Adrenal gland (tissue), 12 donors: Measurements from ENCODE around the gene BRAT1. TPM values are rescaled to one million over a fixed set of nuclear protein-coding genes. Genes with fewer than 3 reads are reported as not detected.

Experiments
- DNase-seq, 7 donors: peaks; one replicate each; pipeline ENCODE4 v3.0.0-alpha.2; 2019 to 2020
- H3K27ac ChIP-seq, 5 donors: fragments of 200-600 bp; sonication (generic) in 4 of 5; 1 replicate in 3 of 5; 2 replicates in 2 of 5; pipeline versions ENCODE4 v1.5.1 to v1.8.0; 2016 to 2020; ENCODE audit warnings: mild to moderate bottlenecking in 1 of 5
- H3K27me3 ChIP-seq: fragments of 200-600 bp; 2 replicates; pipeline ENCODE4 v1.8.0; 2021
- H3K36me3 ChIP-seq, 2 donors: fragments of 200-600 bp; replicated peaks in 1 of 2; 1 replicate in 1 of 2; 2 replicates in 1 of 2; pipeline versions ENCODE4 v1.5.1 to v1.8.0; 2018 to 2022
- H3K4me1 ChIP-seq, 2 donors: fragments of 200-600 bp; replicated peaks in 1 of 2; 1 replicate in 1 of 2; 2 replicates in 1 of 2; pipeline versions ENCODE4 v1.5.1 to v1.8.0; 2018 to 2021
- H3K4me3 ChIP-seq, 4 donors: fragments of 200-600 bp; sonication (generic) in 3 of 4; one replicate each; pipeline ENCODE4 v1.5.1; 2016 to 2018
- H3K9me3 ChIP-seq, 3 donors: fragments of 200-600 bp; sonication (generic) in 1 of 3; replicated peaks in 1 of 3; 1 replicate in 2 of 3; 2 replicates in 1 of 3; pipeline versions ENCODE4 v1.5.1 to v1.8.0; 2016 to 2021
- POLR2A ChIP-seq, 2 donors: fragments of 450-650 bp; IDR thresholded peaks; one replicate each; pipeline ENCODE4 v1.6.1; 2017; ENCODE audit warnings: antibody characterized with exemption in 2 of 2, mild to moderate bottlenecking in 2 of 2, moderate library complexity in 1 of 2
- WGBS, 4 donors: extraction: QIAGEN DNeasy Blood & Tissue Kit in 2 of 4; methylation state at CpG; one replicate each; pipeline versions ENCODE4 v1.1.5 to v1.1.7; 2013 to 2017; 5-methylcytosine and 5-hydroxymethylcytosine counted together
- intact Hi-C, 2 donors: fragments of 100-400 bp; cut with DNase I; formaldehyde crosslinking; loops; one replicate each; pipeline versions ENCODE4 v1.14.1 to v1.15.0; 2022 to 2023
- polyA plus RNA-seq, 3 donors: library from polyadenylated mRNA; stranded (reverse); fragments of 200-250 nt in 2 of 3; fragments of 350-450 nt in 1 of 3; fragmentation: Illumina TruSeq in 1 of 3; extraction: RNeasy Lipid Tissue Mini Kit (QIAGEN cat#74804) in 1 of 3; gene quantifications; one replicate each; pipeline ENCODE4 v1.2.3, GENCODE V29; 2013 to 2014
- total RNA-seq, 9 donors: library from RNA; depleted of rRNA in 4 of 9; stranded (reverse); fragments of >200 nt in 4 of 9; fragments of 120-200 nt in 1 of 9; fragmentation: NEBNext Ultra II Directional in 1 of 9; extraction: Animal tissue kit (Norgen Biotek cat#: 25700) in 1 of 9; gene quantifications; one replicate each; pipeline versions ENCODE4 v1.1.0 to v1.2.4, GENCODE V29; 2013 to 2023
- TF ChIP-seq, protein P1 (sequence below), 6 experiments: fragments of 450-650 bp in 4 of 6; fragments of 200-600 bp in 2 of 6; sonication (generic) in 1 of 6; IDR thresholded peaks; 1 replicate in 5 of 6; 2 replicates in 1 of 6; pipeline versions ENCODE4 v1.5.1 to v1.8.0; 2016 to 2021; ENCODE audit warnings: antibody characterized with exemption in 6 of 6, mild to moderate bottlenecking in 2 of 6, moderate library complexity in 1 of 6
- donor health status: healthy with polysubstance abuse.
- donor health status: Bipolar disorder and iron deficiency.
- donor health status: DM: yes; HTN: yes; CAD: no.
- donor health status: DM: no; HTN: no; CAD: no.
- donor health status: DM: no; HTN: no; CAD: no.
- donor health status: DM: yes; HTN: yes; CAD: no.

The BRAT1 gene
- total and polyA plus RNA-seq, 12 donors: 3.7 to 120 (median 72.4) TPM

DNA sequence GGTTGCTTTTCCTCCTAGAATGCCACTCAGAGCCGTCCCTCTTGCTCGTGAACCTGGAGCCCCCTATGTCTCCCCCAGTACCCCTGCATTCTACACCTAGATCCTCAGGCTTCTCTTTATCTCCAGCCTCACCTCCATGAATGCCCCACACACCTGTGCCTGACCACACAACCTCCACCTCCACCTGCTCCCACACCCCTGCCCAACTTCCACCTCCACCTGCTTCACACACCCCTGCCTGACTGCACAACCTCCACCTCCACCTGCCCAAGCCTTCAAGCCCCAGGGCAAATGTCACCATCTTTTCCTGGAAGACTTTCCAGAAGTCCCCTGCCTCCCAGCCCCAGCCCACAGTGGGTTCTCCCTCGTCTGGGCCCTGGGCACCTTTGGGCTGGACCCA is 42.6 kb downstream of the BRAT1 start:
- 74 to 89% (median 84%) methylated on average over 3 of the region's 3 CpGs for WGBS, 4 donors
- DNase-seq: no peak
- Histone ChIP-seq H3K9me3 (no peaks in the 10 kb centered on the region), H3K36me3 (no peaks in the 10 kb centered on the region), H3K4me1 (peaks cover 0 to 25% of the 10 kb centered on the region in 2 donors), H3K4me3 (no peak overlapping the region), H3K27ac (no peak overlapping the region), H3K27me3 (no peaks in the 10 kb centered on the region)
- TF ChIP-seq, protein P1, sequence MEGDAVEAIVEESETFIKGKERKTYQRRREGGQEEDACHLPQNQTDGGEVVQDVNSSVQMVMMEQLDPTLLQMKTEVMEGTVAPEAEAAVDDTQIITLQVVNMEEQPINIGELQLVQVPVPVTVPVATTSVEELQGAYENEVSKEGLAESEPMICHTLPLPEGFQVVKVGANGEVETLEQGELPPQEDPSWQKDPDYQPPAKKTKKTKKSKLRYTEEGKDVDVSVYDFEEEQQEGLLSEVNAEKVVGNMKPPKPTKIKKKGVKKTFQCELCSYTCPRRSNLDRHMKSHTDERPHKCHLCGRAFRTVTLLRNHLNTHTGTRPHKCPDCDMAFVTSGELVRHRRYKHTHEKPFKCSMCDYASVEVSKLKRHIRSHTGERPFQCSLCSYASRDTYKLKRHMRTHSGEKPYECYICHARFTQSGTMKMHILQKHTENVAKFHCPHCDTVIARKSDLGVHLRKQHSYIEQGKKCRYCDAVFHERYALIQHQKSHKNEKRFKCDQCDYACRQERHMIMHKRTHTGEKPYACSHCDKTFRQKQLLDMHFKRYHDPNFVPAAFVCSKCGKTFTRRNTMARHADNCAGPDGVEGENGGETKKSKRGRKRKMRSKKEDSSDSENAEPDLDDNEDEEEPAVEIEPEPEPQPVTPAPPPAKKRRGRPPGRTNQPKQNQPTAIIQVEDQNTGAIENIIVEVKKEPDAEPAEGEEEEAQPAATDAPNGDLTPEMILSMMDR (IDR thresholded peaks at IDR 0.05): no peak
- no peak for TF ChIP-seq POLR2A (IDR thresholded peaks at IDR 0.05)
- intact Hi-C loops: no loop called here

DNA sequence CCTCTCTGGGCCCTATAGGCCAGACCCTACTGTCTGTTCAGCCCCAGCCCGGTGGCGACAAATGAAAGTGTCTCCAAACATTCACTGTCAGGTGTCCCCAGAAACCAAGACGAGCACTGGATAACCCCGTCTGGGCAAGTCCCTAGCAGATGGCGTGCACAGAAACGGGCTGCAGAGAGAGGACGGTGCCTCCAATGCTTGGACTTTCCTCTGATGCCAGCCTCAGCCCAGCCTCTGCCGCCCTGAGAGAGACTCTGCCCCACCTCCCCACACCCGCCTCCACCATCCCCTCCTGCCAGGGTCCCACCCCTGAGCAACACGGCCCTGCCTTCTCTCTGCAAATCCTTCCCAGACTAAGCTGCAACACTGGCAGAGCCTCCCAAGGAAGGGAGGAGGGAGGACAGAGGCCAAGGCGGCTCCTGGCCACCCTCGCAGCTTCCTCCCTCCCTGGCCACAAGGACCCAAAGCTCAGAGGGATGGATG is 43.1 kb downstream of the BRAT1 start:
- Histone ChIP-seq H3K4me3 (no peak overlapping the region), H3K4me1 (peaks cover 0 to 25% of the 10 kb centered on the region in 2 donors), H3K27ac (peak overlapping the region in 1 of 5 donors; percentile 82), H3K9me3 (no peaks in the 10 kb centered on the region), H3K27me3 (no peaks in the 10 kb centered on the region), H3K36me3 (no peaks in the 10 kb centered on the region)
- DNase-seq: no peak
- WGBS, 4 donors: 20 to 52% (median 49%) methylated on average over 2 to 12 of the region's 12 CpGs
- intact Hi-C loops: no loop called here
- TF ChIP-seq POLR2A (IDR thresholded peaks at IDR 0.05): no peak
- TF ChIP-seq, protein P1 (IDR thresholded peaks at IDR 0.05): no peak

DNA sequence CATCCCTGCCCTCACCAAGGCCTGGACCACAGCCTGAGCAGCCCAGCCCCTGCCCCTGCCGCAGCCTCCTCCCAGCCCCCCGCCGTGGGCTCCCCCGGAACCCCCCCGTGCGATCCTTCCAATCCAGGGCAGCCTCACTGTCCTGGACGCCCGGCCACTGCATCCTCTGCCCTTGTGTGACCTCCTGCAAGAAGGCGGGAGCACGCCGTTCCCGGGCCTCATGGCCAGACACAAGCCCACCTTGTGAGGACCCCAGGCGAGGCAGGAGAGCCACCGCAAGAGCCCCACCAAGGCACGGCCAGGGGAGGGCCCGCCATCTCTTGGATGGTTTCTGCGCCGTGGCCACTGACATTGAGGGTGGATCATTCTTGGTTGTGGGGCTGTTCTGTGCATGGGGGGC is 43.6 kb downstream of the BRAT1 start:
- intact Hi-C loops: no loop called here
- WGBS, 4 donors: 49 to 85% (median 62%) methylated on average over 4 to 18 of the region's 18 CpGs

DNA sequence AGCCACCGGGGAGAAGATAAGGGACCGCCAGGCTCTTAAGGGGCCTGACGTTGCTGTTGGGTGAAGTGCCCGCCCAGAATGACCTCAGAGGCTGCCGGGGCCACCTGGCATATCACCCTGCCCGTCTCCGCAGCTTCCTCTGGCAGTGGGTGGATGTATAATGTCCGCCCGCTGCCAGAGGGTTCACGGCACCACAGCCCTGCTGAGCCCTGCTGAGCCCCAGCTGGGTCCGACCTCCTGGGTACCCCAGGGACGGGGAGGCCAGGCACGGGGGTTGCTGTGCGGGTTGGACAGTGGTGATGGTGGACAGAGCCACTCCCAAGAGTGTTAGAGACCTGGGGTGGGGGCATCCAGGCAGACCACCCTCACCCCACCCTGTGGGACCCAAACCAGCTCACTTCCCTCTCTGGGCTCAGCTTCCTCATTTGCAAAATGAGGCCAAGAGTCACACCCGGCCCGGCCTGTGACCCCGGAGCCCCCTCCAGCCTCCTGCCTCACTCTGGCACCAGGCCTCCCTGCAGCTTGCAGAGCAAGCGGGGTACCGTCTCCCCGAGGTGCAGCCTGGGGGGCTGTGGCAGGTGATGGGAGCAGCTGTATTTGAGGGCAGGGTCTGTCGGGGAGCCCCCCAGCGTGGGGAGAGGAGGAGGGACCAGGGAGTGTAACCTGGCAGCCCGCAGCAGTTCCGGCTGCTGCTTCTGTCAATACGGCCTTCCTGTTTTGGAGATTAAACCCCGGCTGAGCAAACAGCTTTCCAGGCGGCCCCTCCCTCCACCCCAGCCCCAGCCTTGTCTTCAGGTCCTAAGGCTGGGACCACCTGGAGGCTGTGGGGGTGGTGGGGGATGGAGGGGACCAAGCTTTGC is 44.2 kb downstream of the BRAT1 start:
- WGBS, 4 donors: 53 to 65% (median 55%) methylated on average over 11 to 27 of the region's 27 CpGs
- H3K36me3 ChIP-seq: no peaks in the 10 kb centered on the region
- no peak for TF ChIP-seq POLR2A (IDR thresholded peaks at IDR 0.05)
- TF ChIP-seq, protein P1 (IDR thresholded peaks at IDR 0.05): no peak
- no peaks in the 10 kb centered on the region for H3K27me3 ChIP-seq
- no peaks in the 10 kb centered on the region for H3K9me3 ChIP-seq
- H3K4me1 ChIP-seq: peaks cover 0 to 25% of the 10 kb centered on the region in 2 donors
- H3K4me3 ChIP-seq: no peak overlapping the region
- intact Hi-C loops: no loop called here
- no peak for DNase-seq
- peak overlapping the region in 2 of 5 donors; percentile 26 to 82 for H3K27ac ChIP-seq

More for the DNA sequence above, 43.6 kb downstream of the BRAT1 start:
- H3K36me3 ChIP-seq: no peaks in the 10 kb centered on the region
- H3K4me3 ChIP-seq: no peak overlapping the region
- peaks cover 0 to 25% of the 10 kb centered on the region in 2 donors for H3K4me1 ChIP-seq
- peak overlapping the region in 2 of 5 donors; percentile 26 to 82 for H3K27ac ChIP-seq
- no peaks in the 10 kb centered on the region for H3K9me3 ChIP-seq
- DNase-seq: no peak
- TF ChIP-seq POLR2A (IDR thresholded peaks at IDR 0.05): no peak
- TF ChIP-seq, protein P1 (IDR thresholded peaks at IDR 0.05): no peak
- no peaks in the 10 kb centered on the region for H3K27me3 ChIP-seq
